WI38 (cell line): ENCODE data around the gene TMEM119.

Experiments used
- H3K4me3 ChIP-seq: 2 replicates; pipeline ENCODE4 v1.5.1; 2011; ENCODE audit warnings: low read depth, mild to moderate bottlenecking, control low read depth, low read length
- CTCF ChIP-seq: IDR thresholded peaks from 2 replicates; pipeline ENCODE4 v1.5.1; 2012; ENCODE audit warnings: low read depth, mild to moderate bottlenecking, control low read depth, low read length

Gene TMEM119

GRCh38 chr12:108589840-108590229, 8.0 kb downstream of the TMEM119 start:
- no peak for TF ChIP-seq CTCF
- H3K4me3 ChIP-seq, result no peak overlapping the region

GRCh38 chr12:108589028-108589839, 8.7 kb downstream of the TMEM119 start:
- no peak for TF ChIP-seq CTCF
- no peak overlapping the region for H3K4me3 ChIP-seq

GRCh38 chr12:108587826-108588225, 10.1 kb downstream of the TMEM119 start:
- H3K4me3 ChIP-seq, result no peak overlapping the region
- no peak for TF ChIP-seq CTCF

GRCh38 chr12:108586306-108586705, 11.6 kb downstream of the TMEM119 start:
- no peak for TF ChIP-seq CTCF
- H3K4me3 ChIP-seq, result no peak overlapping the region

- TF ChIP-seq CTCF, result no peak
Observed at GRCh38 chr12:108585864-108586263, 12.0 kb downstream of the TMEM119 start.

GRCh38 chr12:108584456-108585065, 13.3 kb downstream of the TMEM119 start:
- no peak overlapping the region for H3K4me3 ChIP-seq
- no peak for TF ChIP-seq CTCF

More at GRCh38 chr12:108585864-108586263, 12.0 kb downstream of the TMEM119 start:
- H3K4me3 ChIP-seq, result no peak overlapping the region

- no peak for TF ChIP-seq CTCF
- H3K4me3 ChIP-seq, result no peak overlapping the region
Observed at GRCh38 chr12:108583991-108584390, 13.9 kb downstream of the TMEM119 start.
